Ascending aorta (tissue), 2 donors: ENCODE data around the gene IQCN. TPM values are rescaled to one million over a fixed set of nuclear protein-coding genes. Genes with fewer than 3 reads are reported as not detected.

ENCODE experiments used
- DNase-seq, 2 donors: peaks; one replicate each; pipeline ENCODE4 v3.0.0-alpha.2; 2019; ENCODE audit warnings: low spot score in 2 of 2
- H3K27ac ChIP-seq, 2 donors: fragments of 200-600 bp; sonication (generic); one replicate each; pipeline ENCODE4 v1.5.1; 2016 to 2017; ENCODE audit warnings: mild to moderate bottlenecking in 1 of 2
- H3K27me3 ChIP-seq: fragments of 200-600 bp; sonication (generic); one replicate; pipeline ENCODE4 v1.5.1; 2017
- H3K36me3 ChIP-seq, 2 donors: fragments of 200-600 bp; sonication (generic); one replicate each; pipeline ENCODE4 v1.5.1; 2016
- H3K4me1 ChIP-seq, 2 donors: fragments of 200-600 bp; sonication (generic); one replicate each; pipeline ENCODE4 v1.5.1; 2016 to 2017; ENCODE audit warnings: mild to moderate bottlenecking in 1 of 2
- H3K4me3 ChIP-seq, 2 donors: fragments of 200-600 bp; sonication (generic); one replicate each; pipeline ENCODE4 v1.5.1; 2016 to 2017; ENCODE audit warnings: mild to moderate bottlenecking in 1 of 2
- H3K9me3 ChIP-seq, 2 donors: fragments of 200-600 bp; sonication (generic); one replicate each; pipeline ENCODE4 v1.5.1; 2016
- CTCF ChIP-seq, 3 experiments: fragments of 200-600 bp in 2 of 3; fragments of 450-650 bp in 1 of 3; sonication (generic) in 2 of 3; IDR thresholded peaks; one replicate each; pipeline ENCODE4 v1.5.1; 2016 to 2019; ENCODE audit warnings: antibody characterized with exemption in 3 of 3, mild to moderate bottlenecking in 1 of 3, moderate library complexity in 1 of 3
- intact Hi-C: fragments of 100-400 bp; cut with DNase I; formaldehyde crosslinking; loops from one replicate; pipeline ENCODE4 v1.15.1; 2023
- total RNA-seq: library from RNA; depleted of rRNA; stranded (reverse); fragments of >200 nt; gene quantifications from one replicate; pipeline ENCODE4 v1.1.0, GENCODE V29; 2016

The IQCN gene
- total RNA-seq, 1 donor from 2014 or later = 51.2 TPM

GRCh38 chr19:18282021-18282787 lies 8.0 kb upstream of the IQCN start:
- intact Hi-C loops = loop anchor here (1.0 kb wide), 2 partner anchors 19 to 46 kb away; no protein-coding TSS in a partner anchor

GRCh38 chr19:18281082-18282020 lies 7.1 kb upstream of the IQCN start, which contains the start of gene JUND:
TSS of gene JUND (minus strand) at chr19:18281622. CDS start at chr19:18281484, 138 bp downstream.
- intact Hi-C loops = loop anchor here (1.0 kb wide), 3 partner anchors 11 to 47 kb away; no protein-coding TSS in a partner anchor
- peak in 1 of 3 experiments; percentile 27 for TF ChIP-seq CTCF (IDR thresholded peaks at IDR 0.05)
- Histone ChIP-seq H3K36me3 (peaks cover 13 to 29% of the 10 kb centered on the region in 2 donors), H3K9me3 (no peaks in the 10 kb centered on the region), H3K27me3 (no peaks in the 10 kb centered on the region), H3K4me3 (peak within 1 kb of the TSS; percentile 92 to 100), H3K4me1 (peaks cover 15 to 36% of the 10 kb centered on the region in 2 donors), H3K27ac (peak within 1 kb of the TSS; percentile 99 to 100)
- peak; percentile 96 to 99 for DNase-seq

More at GRCh38 chr19:18282021-18282787, 8.0 kb upstream of the IQCN start:
- DNase-seq = no peak
- peak in 2 of 3 experiments; percentile 10 to 20 for TF ChIP-seq CTCF (IDR thresholded peaks at IDR 0.05)
- H3K4me1 ChIP-seq = peaks cover 15 to 31% of the 10 kb centered on the region in 2 donors
- no peaks in the 10 kb centered on the region for H3K9me3 ChIP-seq
- H3K27ac ChIP-seq = peak overlapping the region; percentile 99 to 100
- no peaks in the 10 kb centered on the region for H3K27me3 ChIP-seq
- peaks cover 13 to 23% of the 10 kb centered on the region in 2 donors for H3K36me3 ChIP-seq
- H3K4me3 ChIP-seq = peak overlapping the region; percentile 60 to 71

GRCh38 chr19:18280247-18281081 lies 6.2 kb upstream of the IQCN start:
- peak in 1 of 3 experiments; percentile 7 for TF ChIP-seq CTCF (IDR thresholded peaks at IDR 0.05)
- Histone ChIP-seq H3K4me3 (peak overlapping the region; percentile 92 to 100), H3K27me3 (no peaks in the 10 kb centered on the region), H3K4me1 (peaks cover 18 to 44% of the 10 kb centered on the region in 2 donors), H3K9me3 (no peaks in the 10 kb centered on the region), H3K36me3 (peaks cover 13 to 36% of the 10 kb centered on the region in 2 donors), H3K27ac (peak overlapping the region; percentile 99 to 100)
- intact Hi-C loops = loop anchor here (1.0 kb wide), 1 partner anchor 12 kb away; no protein-coding TSS in a partner anchor
- peak in 1 of 2 donors; percentile 88 for DNase-seq

GRCh38 chr19:18279516-18280246 lies 5.4 kb upstream of the IQCN start:
- Histone ChIP-seq H3K27me3 (no peaks in the 10 kb centered on the region), H3K4me1 (peaks cover 20 to 52% of the 10 kb centered on the region in 2 donors), H3K4me3 (peak overlapping the region; percentile 92 to 100), H3K27ac (peak overlapping the region; percentile 99 to 100), H3K36me3 (peaks cover 13 to 39% of the 10 kb centered on the region in 2 donors), H3K9me3 (no peaks in the 10 kb centered on the region)
- DNase-seq = peak; percentile 70 to 95
- intact Hi-C loops = loop anchor here (1.0 to 10.0 kb wide), 2 partner anchors 44 to 1955 kb away; partner anchors contain the start of genes KLF2 and LSM4
- peak; percentile 75 to 92 (median 92) for TF ChIP-seq CTCF (IDR thresholded peaks at IDR 0.05)
